H1 (cell line): Measurements from ENCODE around the gene CROCC2. TPM values are rescaled to one million over a fixed set of nuclear protein-coding genes. Genes with fewer than 3 reads are reported as not detected.

Experiments
- CTCF ChIA-PET: fragments of 300-600 bp; sonication (Branson Sonifier 250); formaldehyde crosslinking; loops from one replicate; lab custom pipeline; 2021; ENCODE audit not compliant: partially characterized antibody; lab: Charles Lee
- POLR2A ChIA-PET: fragments of 300-600 bp; sonication (Branson Sonifier 250); formaldehyde crosslinking; loops from one replicate; lab custom pipeline; 2021; ENCODE audit warnings: inconsistent platforms; ENCODE audit not compliant: partially characterized antibody; lab: Charles Lee
- DNase-seq, 2 experiments: peaks; one replicate each; pipeline versions ENCODE4 v3.0.0 to v3.0.0-alpha.2; 2010 to 2022; ENCODE audit warnings: low spot score in 2 of 2, low read depth in 1 of 2, mixed read lengths in 1 of 2
- FAIRE-seq: peaks from 2 replicates; lab custom pipeline; 2011; peaks lifted over from hg19 to GRCh38; lab: Jason Lieb, UNC
- H2AFZ ChIP-seq: 2 replicates; pipeline ENCODE4 v1.8.1; 2012; ENCODE audit warnings: low read length, inconsistent platforms
- H2AK5ac ChIP-seq: 2 replicates; pipeline ENCODE4 v1.6.1; 2013; ENCODE audit warnings: low read depth, low read length
- H2BK120ac ChIP-seq: replicated peaks from 2 replicates; pipeline ENCODE3; 2013; ENCODE audit warnings: low read depth, low read length, inconsistent platforms
- H2BK12ac ChIP-seq: 2 replicates; pipeline ENCODE4 v1.6.1; 2013; ENCODE audit warnings: low read depth, low read length
- H2BK15ac ChIP-seq: 2 replicates; pipeline ENCODE4 v1.6.1; 2013; ENCODE audit warnings: low read length
- H2BK20ac ChIP-seq: 2 replicates; pipeline ENCODE4 v1.6.1; 2013; ENCODE audit warnings: low read length
- H2BK5ac ChIP-seq: 2 replicates; pipeline ENCODE4 v1.6.1; 2013; ENCODE audit warnings: low read depth, low read length
- H3K14ac ChIP-seq: 2 replicates; pipeline ENCODE4 v1.6.1; 2013; ENCODE audit warnings: inconsistent platforms; ENCODE audit not compliant: insufficient read length
- H3K18ac ChIP-seq: 2 replicates; pipeline ENCODE4 v1.6.1; 2013; ENCODE audit warnings: low read length; ENCODE audit errors: extremely low read depth
- H3K23ac ChIP-seq: 2 replicates; pipeline ENCODE4 v1.6.1; 2013; ENCODE audit warnings: inconsistent platforms; ENCODE audit not compliant: insufficient read length
- H3K23me2 ChIP-seq: 2 replicates; pipeline ENCODE4 v1.6.1; 2013; ENCODE audit warnings: low read depth, low read length
- H3K27ac ChIP-seq: 2 replicates; pipeline ENCODE4 v1.6.1; 2011; ENCODE audit warnings: low read depth, low read length, inconsistent platforms
- H3K27me3 ChIP-seq, 4 experiments: replicated peaks in 1 of 4; 1 replicate in 1 of 4; 2 replicates in 3 of 4; pipeline versions ENCODE4 v1.6.1 to v1.8.1; 2011 to 2013; ENCODE audit warnings: low read length in 3 of 4, mild to moderate bottlenecking in 3 of 4, inconsistent platforms in 2 of 4, mixed read lengths in 2 of 4, moderate library complexity in 1 of 4; ENCODE audit not compliant: control insufficient read depth in 3 of 4, insufficient read depth in 3 of 4; ENCODE audit errors: extremely low read depth in 1 of 4
- H3K36me3 ChIP-seq, 4 experiments: 2 replicates each; pipeline versions ENCODE4 v1.6.1 to v1.8.1; 2011 to 2013; ENCODE audit warnings: mild to moderate bottlenecking in 4 of 4, low read length in 3 of 4, moderate library complexity in 2 of 4, control low read depth in 1 of 4, inconsistent platforms in 1 of 4; ENCODE audit not compliant: insufficient read depth in 4 of 4, control insufficient read depth in 2 of 4
- H3K4ac ChIP-seq: replicated peaks from 2 replicates; pipeline ENCODE3; 2013; ENCODE audit warnings: low read length, low read depth, mixed read lengths, inconsistent platforms; ENCODE audit not compliant: insufficient read length
- H3K4me1 ChIP-seq, 4 experiments: replicated peaks in 1 of 4; 1 replicate in 1 of 4; 2 replicates in 3 of 4; pipeline versions ENCODE4 v1.6.1 to v1.8.1; 2011 to 2013; ENCODE audit warnings: low read length in 3 of 4, inconsistent platforms in 2 of 4, mixed read lengths in 1 of 4; ENCODE audit not compliant: insufficient read depth in 4 of 4, control insufficient read depth in 3 of 4
- H3K4me2 ChIP-seq, 2 experiments: 2 replicates each; pipeline versions ENCODE4 v1.6.1 to v1.8.1; 2011 to 2013; ENCODE audit warnings: low read depth in 2 of 2, low read length in 2 of 2, control low read depth in 1 of 2, inconsistent platforms in 1 of 2, mild to moderate bottlenecking in 1 of 2; ENCODE audit not compliant: insufficient read depth in 1 of 2
- H3K4me3 ChIP-seq, 4 experiments: fragments of 200-600, 300-600 bp in 1 of 4; sonication (generic), shearing (Covaris generic), sonication (Bioruptor Twin) in 1 of 4; 2 replicates each; pipeline versions ENCODE4 v1.5.1 to v1.8.1; 2011 to 2016; ENCODE audit warnings: low read length in 4 of 4, low read depth in 3 of 4, control low read depth in 2 of 4, inconsistent platforms in 2 of 4, mild to moderate bottlenecking in 2 of 4, mixed read lengths in 1 of 4, moderate library complexity in 1 of 4; ENCODE audit not compliant: insufficient read depth in 2 of 4; ENCODE audit errors: extremely low read depth in 1 of 4
- H3K56ac ChIP-seq: replicated peaks from 2 replicates; pipeline ENCODE3; 2013; ENCODE audit warnings: low read depth, mild to moderate bottlenecking, mixed read lengths, low read length, inconsistent platforms; ENCODE audit not compliant: insufficient read length
- H3K79me1 ChIP-seq: 2 replicates; pipeline ENCODE4 v1.6.1; 2013; ENCODE audit warnings: low read depth, low read length, control low read depth
- H3K79me2 ChIP-seq, 2 experiments: 2 replicates each; pipeline versions ENCODE4 v1.6.1 to v1.8.1; 2012 to 2013; ENCODE audit warnings: low read length in 2 of 2, mild to moderate bottlenecking in 2 of 2, inconsistent platforms in 1 of 2; ENCODE audit not compliant: insufficient read depth in 2 of 2, control insufficient read depth in 1 of 2
- H3K9ac ChIP-seq, 4 experiments: replicated peaks in 1 of 4; 1 replicate in 1 of 4; 2 replicates in 3 of 4; pipeline versions ENCODE4 v1.6.1 to v1.8.1; 2011 to 2013; ENCODE audit warnings: low read depth in 3 of 4, low read length in 3 of 4, control low read depth in 2 of 4, mild to moderate bottlenecking in 2 of 4, moderate library complexity in 2 of 4, inconsistent platforms in 1 of 4; ENCODE audit errors: extremely low read depth in 1 of 4
- H3K9me3 ChIP-seq, 2 experiments: 2 replicates each; pipeline versions ENCODE4 v1.6.1 to v1.8.1; 2012 to 2013; ENCODE audit warnings: mild to moderate bottlenecking in 2 of 2, moderate library complexity in 2 of 2, control low read depth in 1 of 2, inconsistent platforms in 1 of 2, low read depth in 1 of 2, low read length in 1 of 2, mixed read lengths in 1 of 2; ENCODE audit not compliant: insufficient read depth in 2 of 2
- H4K20me1 ChIP-seq, 2 experiments: replicated peaks in 1 of 2; 2 replicates each; pipeline versions ENCODE3 to v1.8.1; 2011 to 2013; ENCODE audit warnings: inconsistent platforms in 2 of 2, low read length in 2 of 2, mild to moderate bottlenecking in 1 of 2; ENCODE audit not compliant: insufficient read depth in 2 of 2, control insufficient read depth in 1 of 2
- H4K5ac ChIP-seq: 2 replicates; pipeline ENCODE4 v1.6.1; 2013; ENCODE audit warnings: low read length, low read depth, mixed read lengths, inconsistent platforms; ENCODE audit not compliant: insufficient read length
- H4K8ac ChIP-seq: 2 replicates; pipeline ENCODE4 v1.8.0; 2013; ENCODE audit warnings: mild to moderate bottlenecking, moderate library complexity, low read length, inconsistent platforms; ENCODE audit not compliant: insufficient read depth; ENCODE audit errors: extremely low read depth
- H4K91ac ChIP-seq: replicated peaks from 2 replicates; pipeline ENCODE3; 2013; ENCODE audit warnings: low read length, mixed read lengths, inconsistent platforms; ENCODE audit not compliant: insufficient read length
- CREB1 ChIP-seq: IDR thresholded peaks from 2 replicates; pipeline ENCODE4 v1.6.1; 2012; ENCODE audit warnings: inconsistent platforms
- NRF1 ChIP-seq: IDR thresholded peaks from 2 replicates; pipeline ENCODE4 v1.6.1; 2011; ENCODE audit warnings: mild to moderate bottlenecking, low read depth, low read length, improper control_type of control experiment
- SP1 ChIP-seq: IDR thresholded peaks from 2 replicates; pipeline ENCODE4 v1.6.1; 2011; ENCODE audit warnings: low read depth, low read length
- TBP ChIP-seq: IDR thresholded peaks from 2 replicates; pipeline ENCODE4 v1.6.1; 2011; ENCODE audit warnings: low read depth, low read length, improper control_type of control experiment
- WGBS, 2 experiments: shearing (Covaris generic) in 1 of 2; methylation state at CpG; one replicate each; pipeline versions ENCODE4 v1.1.6 to v1.1.7; 2013 to 2015; ENCODE audit warnings: low lambda C conversion rate in 2 of 2, mixed read lengths in 2 of 2, inconsistent platforms in 1 of 2, low coverage in 1 of 2, missing lambda C conversion rate in 1 of 2; ENCODE audit not compliant: insufficient replicate concordance in 2 of 2, insufficient coverage in 1 of 2, insufficient read length in 1 of 2; ENCODE audit errors: extremely low coverage in 1 of 2, missing lambda C conversion rate in 1 of 2; 5-methylcytosine and 5-hydroxymethylcytosine counted together
- polyA plus RNA-seq, 7 experiments: library from polyadenylated mRNA; depleted of rRNA in 3 of 7; stranded (reverse) in 5 of 7; unstranded in 2 of 7; fragments of >200 nt in 5 of 7; fragments of 200-250 nt in 2 of 7; gene quantifications; 1 replicate in 5 of 7; 2 replicates in 1 of 7; 4 replicates in 1 of 7; pipeline versions ENCODE4 v1.2.1 to v1.2.3, GENCODE V29; 2011 to 2013; ENCODE audit warnings: missing spikeins in 2 of 7, mixed read lengths in 2 of 7
- total RNA-seq: library from RNA; stranded (reverse); fragmentation: NEBNext Ultra II Directional; extraction: Animal tissue kit (Norgen Biotek cat#: 25700); gene quantifications from 2 replicates; pipeline ENCODE4 v1.2.1, GENCODE V29; 2021

The CROCC2 gene
- total and polyA plus RNA-seq, 2 of the 8 experiments (the other 6 are each of a cell fraction or from before 2014, with no cell fraction given), result not detected

GRCh38 chr2:240858871-240859270 is 47.3 kb upstream of the CROCC2 start:
- Histone ChIP-seq H3K79me1 (no peaks in the 10 kb centered on the region), H3K23me2 (no peaks in the 10 kb centered on the region), H2AK5ac (no peak overlapping the region), H3K4me3 (no peak overlapping the region), H4K91ac (no peak overlapping the region), H3K4ac (no peak overlapping the region), H4K5ac (no peak overlapping the region), H4K8ac (no peak overlapping the region), H3K9me3 (peaks cover 0 to 7% of the 10 kb centered on the region in 2 experiments; a peak in 1 of 4 replicates), H3K27me3 (no peaks in the 10 kb centered on the region), H2BK5ac (no peak overlapping the region), H3K4me1 (no peaks in the 10 kb centered on the region), H3K9ac (no peak overlapping the region), H3K79me2 (no peaks in the 10 kb centered on the region), H2AFZ (no peak overlapping the region), H3K36me3 (no peaks in the 10 kb centered on the region), H3K56ac (no peak overlapping the region), H3K23ac (no peak overlapping the region), H2BK120ac (no peak overlapping the region), H3K14ac (no peak overlapping the region), H3K18ac (no peak overlapping the region), H2BK20ac (peak overlapping the region; percentile 13; the same call in 1 of the 2 replicates), H3K4me2 (no peak overlapping the region), H2BK12ac (no peak overlapping the region), H2BK15ac (no peak overlapping the region), H4K20me1 (no peaks in the 10 kb centered on the region), H3K27ac (no peak overlapping the region)
- WGBS, 2 experiments, result 88% methylated on average over 10 of the region's 10 CpGs; no CpG with 5 or more reads in 1 of the 2 experiments
- TF ChIP-seq SP1, result no peak
- no peak for TF ChIP-seq CREB1
- TF ChIP-seq TBP, result no peak
- no peak for TF ChIP-seq NRF1
- ChIA-PET POLR2A (no interaction called here), CTCF (interaction anchor here (1.1 to 2.6 kb wide), 3 partner anchors 9 to 67 kb away, joined by 3 to 6 read pairs (median 3); no protein-coding TSS in a partner anchor)
- DNase-seq (no peak), FAIRE-seq (no peak)
